ENCODE results near the gene C7orf57.

The C7orf57 gene

GRCh38 chr7:48083114-48083830, 47.9 kb downstream of the C7orf57 start:
- Histone ChIP-seq H3K4me3 (no peak overlapping the region), H3K36me3 (no peaks in the 10 kb centered on the region), H4K20me1 (peaks cover 11% of the 10 kb centered on the region; the same call in 1 of the 2 replicates), H3K9ac (no peak overlapping the region), H3K9me3 (no peaks in the 10 kb centered on the region), H3K4me2 (no peak overlapping the region), H3K27me3 (peaks cover 16% of the 10 kb centered on the region), H3K4me1 (peaks cover 28% of the 10 kb centered on the region), H3K27ac (no peak overlapping the region)
- no peak for TF ChIP-seq Cebpa-rat (IDR thresholded peaks at IDR 0.05)

GRCh38 chr7:48084727-48085432, 49.5 kb downstream of the C7orf57 start:
- H3K4me3 ChIP-seq: no peak overlapping the region
- no peak for TF ChIP-seq Cebpa-rat (IDR thresholded peaks at IDR 0.05)
- H3K9ac ChIP-seq: no peak overlapping the region
- H3K9me3 ChIP-seq: no peaks in the 10 kb centered on the region
- H3K27me3 ChIP-seq: peaks cover 27% of the 10 kb centered on the region
- no peaks in the 10 kb centered on the region for H3K36me3 ChIP-seq
- no peak overlapping the region for H3K27ac ChIP-seq
- H4K20me1 ChIP-seq: peaks cover 19% of the 10 kb centered on the region; the same call in 1 of the 2 replicates
- H3K4me1 ChIP-seq: peaks cover 37% of the 10 kb centered on the region
- H3K4me2 ChIP-seq: peak overlapping the region; percentile 68

GRCh38 chr7:48085433-48085791, 50.1 kb downstream of the C7orf57 start:
- Histone ChIP-seq H3K4me2 (peak overlapping the region; percentile 68), H3K36me3 (no peaks in the 10 kb centered on the region), H3K4me1 (peaks cover 37% of the 10 kb centered on the region), H3K9ac (no peak overlapping the region), H3K4me3 (no peak overlapping the region), H3K27me3 (peaks cover 32% of the 10 kb centered on the region), H3K27ac (no peak overlapping the region), H3K9me3 (no peaks in the 10 kb centered on the region), H4K20me1 (peaks cover 24% of the 10 kb centered on the region; the same call in 1 of the 2 replicates)
- TF ChIP-seq Cebpa-rat (IDR thresholded peaks at IDR 0.05): no peak

GRCh38 chr7:48085942-48086341, 50.6 kb downstream of the C7orf57 start:
- Histone ChIP-seq H3K4me2 (peak overlapping the region; percentile 68), H3K4me1 (peaks cover 37% of the 10 kb centered on the region)

GRCh38 chr7:48087349-48087748, 52.0 kb downstream of the C7orf57 start:
- Histone ChIP-seq H3K36me3 (no peaks in the 10 kb centered on the region), H4K20me1 (peaks cover 24% of the 10 kb centered on the region; the same call in 1 of the 2 replicates), H3K4me2 (0 out of 2 replicates have a peak overlapping the region, but pooled peaks have one; percentile 98), H3K4me1 (peaks cover 46% of the 10 kb centered on the region), H3K27ac (no peak overlapping the region), H3K27me3 (peaks cover 39% of the 10 kb centered on the region), H3K9me3 (no peaks in the 10 kb centered on the region), H3K4me3 (no peak overlapping the region), H3K9ac (no peak overlapping the region)
- TF ChIP-seq Cebpa-rat (IDR thresholded peaks at IDR 0.05): no peak

More at GRCh38 chr7:48085942-48086341, 50.6 kb downstream of the C7orf57 start:
- Histone ChIP-seq H3K27me3 (peaks cover 36% of the 10 kb centered on the region), H3K9ac (no peak overlapping the region), H3K9me3 (no peaks in the 10 kb centered on the region), H3K36me3 (no peaks in the 10 kb centered on the region), H3K27ac (no peak overlapping the region), H3K4me3 (no peak overlapping the region), H4K20me1 (peaks cover 24% of the 10 kb centered on the region; the same call in 1 of the 2 replicates)
- TF ChIP-seq Cebpa-rat (IDR thresholded peaks at IDR 0.05): no peak

GRCh38 chr7:48088559-48089045, 53.3 kb downstream of the C7orf57 start:
- peaks cover 39% of the 10 kb centered on the region for H3K27me3 ChIP-seq
- H3K27ac ChIP-seq: peak overlapping the region; percentile 70
- peak; percentile 56; the same call in 1 of the 2 replicates for TF ChIP-seq Cebpa-rat (IDR thresholded peaks at IDR 0.05)
- H4K20me1 ChIP-seq: peaks cover 24% of the 10 kb centered on the region; the same call in 1 of the 2 replicates
- H3K36me3 ChIP-seq: no peaks in the 10 kb centered on the region
- peak overlapping the region; percentile 66 for H3K9ac ChIP-seq
- H3K4me1 ChIP-seq: peaks cover 46% of the 10 kb centered on the region
- H3K4me2 ChIP-seq: peak overlapping the region; percentile 98
- H3K4me3 ChIP-seq: peak overlapping the region; percentile 68
- H3K9me3 ChIP-seq: no peaks in the 10 kb centered on the region

GRCh38 chr7:48089046-48090003, 54.0 kb downstream of the C7orf57 start, which contains the start of gene UPP1:
UPP1 (plus strand) TSS chr7:48089265; CDS start chr7:48094784, 5,519 bp downstream.
- no peaks in the 10 kb centered on the region for H3K9me3 ChIP-seq
- no peaks in the 10 kb centered on the region for H3K36me3 ChIP-seq
- peak within 1 kb of the TSS; percentile 98 for H3K4me2 ChIP-seq
- peaks cover 43% of the 10 kb centered on the region for H3K4me1 ChIP-seq
- H3K27me3 ChIP-seq: peaks cover 39% of the 10 kb centered on the region
- peaks cover 24% of the 10 kb centered on the region; the same call in 1 of the 2 replicates for H4K20me1 ChIP-seq
- peak within 1 kb of the TSS; percentile 70 for H3K27ac ChIP-seq
- peak within 1 kb of the TSS; percentile 68 for H3K4me3 ChIP-seq
- peak within 1 kb of the TSS; percentile 66 for H3K9ac ChIP-seq
- no peak for TF ChIP-seq Cebpa-rat (IDR thresholded peaks at IDR 0.05)

DNA sequence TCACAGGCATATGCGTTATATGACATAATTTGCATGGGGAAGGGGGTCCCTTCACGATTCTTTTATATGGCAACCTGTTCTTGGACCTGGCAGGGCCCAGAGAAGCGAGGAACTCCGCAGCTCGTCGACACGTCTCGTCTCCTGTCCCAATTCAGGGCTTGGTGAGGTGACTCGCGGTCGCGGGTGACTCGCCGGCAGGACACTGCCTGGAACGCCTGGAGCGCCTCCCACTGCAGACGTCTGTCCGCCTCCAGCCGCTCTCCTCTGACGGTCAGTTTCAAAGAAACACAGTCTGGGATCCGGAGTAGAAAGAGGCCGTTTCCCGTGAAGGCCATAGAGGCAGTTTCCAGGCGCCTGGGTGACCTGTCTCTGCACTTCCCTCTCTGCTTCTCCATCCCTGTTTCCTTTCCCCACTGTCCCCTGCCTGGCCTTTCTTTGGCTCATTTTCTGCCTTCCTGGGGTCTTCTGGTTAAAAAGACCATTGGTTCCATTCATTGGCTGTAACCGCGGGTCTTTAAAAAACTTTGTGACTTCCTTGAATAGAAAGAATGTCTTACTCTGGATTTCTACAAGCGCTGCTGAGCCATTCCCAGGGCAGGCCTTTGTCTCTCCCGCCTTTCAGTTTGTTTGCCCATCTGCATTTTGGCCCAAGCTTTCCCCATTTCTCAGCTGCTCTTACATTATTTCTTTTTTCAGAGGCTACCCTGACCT, 54.9 kb downstream of the C7orf57 start:
- no peak overlapping the region for H3K4me2 ChIP-seq
- H3K4me3 ChIP-seq: peak overlapping the region; percentile 68; the same call in 1 of the 2 replicates
- H3K4me1 ChIP-seq: peaks cover 34% of the 10 kb centered on the region
- H4K20me1 ChIP-seq: peaks cover 22% of the 10 kb centered on the region; the same call in 1 of the 2 replicates
- H3K27me3 ChIP-seq: peaks cover 39% of the 10 kb centered on the region
- no peaks in the 10 kb centered on the region for H3K36me3 ChIP-seq
- TF ChIP-seq Cebpa-rat (IDR thresholded peaks at IDR 0.05): no peak
- no peak overlapping the region for H3K9ac ChIP-seq
- H3K27ac ChIP-seq: no peak overlapping the region
- no peaks in the 10 kb centered on the region for H3K9me3 ChIP-seq

Measured in BLaER1 (cell line).